A172 (cell line): ENCODE data around the gene BEAN1. TPM values are rescaled to one million over a fixed set of nuclear protein-coding genes. Genes with fewer than 3 reads are reported as not detected.
"Not testable (repeated sequence)": the region's sequence is repeated elsewhere in the genome, so short reads cannot be mapped to it uniquely, and the experiment has no call there.

ENCODE experiments used
- DNase-seq: peaks from one replicate; pipeline ENCODE4 v3.0.0-alpha.2; 2015; ENCODE audit warnings: low spot score
- total RNA-seq: library from RNA; depleted of rRNA; stranded (reverse); fragments of >200 nt; shearing (Covaris generic); gene quantifications from 2 replicates; pipeline ENCODE4 v1.2.3, GENCODE V29; 2014

The BEAN1 gene
- total RNA-seq, 1 experiment from 2014 or later = 0.91 TPM

DNA sequence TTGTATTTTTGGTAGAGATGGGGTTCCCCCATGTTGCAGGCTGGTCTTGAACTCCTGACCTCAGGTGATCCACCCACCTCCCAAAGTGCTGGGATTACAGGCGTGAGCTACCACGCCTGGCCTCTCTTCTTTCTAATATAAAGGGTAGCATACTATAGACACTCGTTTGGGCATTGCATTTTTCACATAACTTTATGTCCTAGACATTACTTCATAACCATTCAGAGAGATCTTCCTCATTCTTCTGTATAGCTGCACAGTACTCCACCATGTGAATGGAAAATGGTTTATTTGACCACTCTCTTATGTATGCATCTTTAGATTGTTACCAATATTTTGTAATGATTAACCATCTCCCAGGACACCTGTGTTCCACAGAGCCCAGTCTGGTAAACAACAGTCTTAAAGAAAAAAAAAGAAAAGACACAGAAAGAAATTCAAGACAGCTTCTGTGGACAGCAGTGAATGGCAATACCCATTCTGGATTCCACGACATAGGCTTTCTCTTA is 80.7 kb downstream of the BEAN1 start:
- DNase-seq = no peak

DNA sequence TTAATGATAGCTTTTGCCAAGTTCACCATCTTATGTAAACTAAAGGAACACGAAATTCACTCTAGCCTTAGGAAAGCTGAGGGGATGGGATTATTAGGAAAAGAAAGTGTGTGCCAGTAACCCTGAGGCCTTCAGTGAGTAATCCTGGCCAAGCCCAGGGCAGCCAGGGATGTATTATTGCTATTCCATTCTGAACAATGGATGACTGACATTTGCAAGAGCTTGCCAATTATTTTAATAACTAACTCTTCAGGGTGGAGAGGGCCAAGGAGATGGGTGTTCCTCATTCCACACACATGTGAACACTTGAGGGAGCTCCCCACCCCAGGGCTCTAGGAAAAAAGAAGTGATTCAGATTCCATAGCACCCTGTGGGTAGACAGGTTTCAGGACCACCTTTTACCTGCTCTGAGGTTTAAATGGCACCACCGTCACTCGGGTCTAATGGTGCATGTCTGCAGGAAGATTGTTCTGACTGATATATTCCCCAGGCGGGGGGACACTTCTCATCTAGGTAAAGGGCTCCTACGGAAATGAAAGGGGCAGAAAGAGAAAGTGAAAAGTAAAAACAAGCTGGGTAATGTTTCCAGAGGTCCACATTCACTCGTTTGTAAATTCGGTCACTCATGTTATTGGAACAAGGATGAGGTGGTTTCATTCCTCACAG is 81.3 kb downstream of the BEAN1 start:
- DNase-seq = no peak

DNA sequence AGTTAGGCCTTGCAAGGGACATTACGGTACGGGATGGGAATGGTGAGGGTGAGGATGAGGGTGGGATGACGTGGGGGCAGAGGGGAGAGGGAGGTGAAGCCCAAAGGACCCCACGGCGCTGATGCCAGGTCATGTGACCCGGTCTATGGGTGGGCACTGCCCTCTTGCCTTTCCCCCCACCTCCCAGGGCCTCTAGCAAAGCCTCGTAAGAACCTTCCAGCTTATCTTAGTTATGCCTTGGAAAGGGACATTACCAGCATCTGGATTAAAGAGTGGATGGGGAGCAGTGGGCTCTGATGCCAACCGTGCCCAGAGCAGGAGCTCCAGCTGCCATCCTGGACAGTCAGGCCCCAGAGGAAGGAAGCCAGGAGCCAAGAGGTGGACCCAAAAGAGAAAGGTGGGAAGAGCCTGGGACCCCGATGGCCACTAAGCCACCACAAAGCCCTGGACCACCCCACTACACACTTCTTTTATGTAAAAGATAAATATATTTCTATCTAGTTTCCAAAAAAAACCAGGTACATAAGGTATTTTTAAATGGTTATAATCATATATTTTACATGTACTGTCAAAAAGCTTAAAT is 81.9 kb downstream of the BEAN1 start:
- DNase-seq = no peak

DNA sequence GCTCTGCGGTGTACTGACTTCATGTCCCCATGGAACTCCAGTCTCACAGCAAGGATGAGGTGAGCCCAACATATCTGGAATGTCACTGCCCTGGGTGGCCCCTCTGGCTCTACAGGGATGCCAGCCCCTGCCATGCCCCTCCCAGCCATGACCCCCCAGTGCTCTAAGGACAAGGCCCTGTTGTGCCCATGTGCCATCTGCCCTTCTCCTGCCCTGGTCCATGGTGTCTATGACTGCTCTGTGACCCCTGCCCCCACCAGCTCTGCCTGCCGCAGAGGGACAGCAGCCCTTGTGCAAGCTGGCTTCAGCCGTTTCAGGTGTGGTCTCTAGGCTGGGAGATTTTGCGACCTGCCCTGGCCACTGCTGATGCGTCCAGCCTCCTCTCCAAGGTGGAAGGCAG is 82.5 kb downstream of the BEAN1 start:
- DNase-seq = no peak

DNA sequence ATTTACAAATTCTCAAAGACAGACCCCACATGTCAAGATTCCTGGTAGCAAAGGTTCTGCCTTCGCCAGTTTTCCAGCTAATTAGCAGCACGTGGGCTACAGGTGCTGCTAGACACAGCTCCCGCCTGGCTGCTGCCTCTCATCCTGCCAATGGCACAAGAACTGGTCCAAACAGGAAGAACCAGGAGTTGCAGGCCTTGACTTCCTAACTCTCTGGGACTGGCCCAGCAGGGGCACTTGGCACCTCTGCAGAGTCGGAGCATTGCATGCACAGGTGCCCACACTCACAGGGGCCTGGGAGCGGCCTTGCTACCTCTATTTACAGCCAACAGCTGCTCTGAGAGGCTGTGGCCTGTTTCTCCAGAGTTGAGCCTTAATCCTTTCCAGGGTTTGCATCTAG is 83.2 kb downstream of the BEAN1 start:
- DNase-seq = no peak

DNA sequence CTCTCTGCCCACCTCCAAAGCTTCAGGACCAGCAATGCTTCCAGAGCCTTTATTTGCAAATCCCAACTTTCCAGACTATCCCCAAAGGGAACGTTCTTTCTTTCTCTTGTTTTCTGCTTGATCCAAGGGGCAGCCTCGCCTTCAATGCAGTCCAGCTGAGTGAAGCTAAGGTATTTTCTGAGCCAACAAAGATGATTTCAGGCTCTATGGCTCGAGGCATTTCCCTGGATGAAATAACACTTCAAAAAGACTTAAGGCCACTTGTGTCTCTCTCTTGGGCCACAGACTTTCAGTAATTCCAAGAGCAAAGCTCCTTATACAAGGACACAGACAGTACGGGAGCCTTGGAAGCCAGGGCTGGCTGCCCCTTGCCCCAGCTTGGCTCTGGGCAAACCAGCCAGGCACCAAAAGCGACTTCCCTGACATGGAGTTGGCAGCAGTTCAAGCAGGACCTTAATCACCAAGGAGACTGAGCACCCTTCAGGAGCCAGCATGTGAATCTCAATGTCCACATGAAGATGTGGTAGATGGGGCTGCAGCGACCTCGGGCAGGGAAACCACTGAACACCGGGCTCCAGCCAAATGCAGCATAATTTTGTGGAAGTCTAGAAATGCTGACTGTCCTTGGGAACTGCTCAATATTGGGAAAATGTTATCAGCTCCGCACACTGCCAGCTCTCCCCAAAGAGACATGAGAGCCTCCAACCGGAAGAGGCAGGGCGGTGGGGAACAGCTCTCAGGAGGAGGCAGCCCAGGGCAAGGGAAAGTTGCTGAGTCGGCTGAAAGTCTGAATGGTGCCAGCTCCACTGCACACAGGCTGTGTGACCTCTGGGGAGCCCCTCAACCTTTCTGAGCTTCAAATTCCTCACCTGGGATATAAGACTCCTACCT is 83.9 kb downstream of the BEAN1 start:
- DNase-seq = no peak

DNA sequence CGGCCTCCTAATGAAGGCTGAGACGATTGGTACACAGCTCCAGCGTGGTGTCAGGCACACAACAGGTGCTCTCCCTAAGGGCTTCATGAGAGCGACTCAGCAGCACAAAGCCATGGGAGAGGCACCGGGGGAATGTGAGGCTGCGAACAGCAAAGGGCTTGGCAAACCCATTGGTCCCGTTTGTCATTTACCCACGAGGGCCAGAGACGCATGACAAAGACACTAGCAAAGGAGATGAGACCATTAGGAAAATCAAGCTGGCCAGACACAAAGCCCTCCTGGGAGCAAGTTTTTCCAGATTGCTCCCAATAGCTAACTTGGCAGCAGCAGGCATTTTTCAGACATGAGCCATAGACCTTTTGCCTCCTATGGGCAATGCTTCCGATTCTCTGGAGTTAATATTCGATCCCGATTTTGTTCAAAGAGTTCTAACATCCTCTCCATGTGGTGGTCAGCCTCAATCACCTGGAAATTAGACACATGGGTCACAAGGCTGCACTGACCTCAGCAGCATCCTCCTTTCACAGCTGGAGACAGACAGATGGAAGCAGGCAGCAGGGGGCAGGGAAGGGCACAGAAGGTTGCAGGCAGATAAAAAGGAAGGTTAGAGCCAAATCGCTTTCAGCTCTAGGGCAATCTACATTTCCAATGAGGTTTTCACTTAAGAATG is 84.6 kb downstream of the BEAN1 start:
- peak; percentile 83 for DNase-seq

DNA sequence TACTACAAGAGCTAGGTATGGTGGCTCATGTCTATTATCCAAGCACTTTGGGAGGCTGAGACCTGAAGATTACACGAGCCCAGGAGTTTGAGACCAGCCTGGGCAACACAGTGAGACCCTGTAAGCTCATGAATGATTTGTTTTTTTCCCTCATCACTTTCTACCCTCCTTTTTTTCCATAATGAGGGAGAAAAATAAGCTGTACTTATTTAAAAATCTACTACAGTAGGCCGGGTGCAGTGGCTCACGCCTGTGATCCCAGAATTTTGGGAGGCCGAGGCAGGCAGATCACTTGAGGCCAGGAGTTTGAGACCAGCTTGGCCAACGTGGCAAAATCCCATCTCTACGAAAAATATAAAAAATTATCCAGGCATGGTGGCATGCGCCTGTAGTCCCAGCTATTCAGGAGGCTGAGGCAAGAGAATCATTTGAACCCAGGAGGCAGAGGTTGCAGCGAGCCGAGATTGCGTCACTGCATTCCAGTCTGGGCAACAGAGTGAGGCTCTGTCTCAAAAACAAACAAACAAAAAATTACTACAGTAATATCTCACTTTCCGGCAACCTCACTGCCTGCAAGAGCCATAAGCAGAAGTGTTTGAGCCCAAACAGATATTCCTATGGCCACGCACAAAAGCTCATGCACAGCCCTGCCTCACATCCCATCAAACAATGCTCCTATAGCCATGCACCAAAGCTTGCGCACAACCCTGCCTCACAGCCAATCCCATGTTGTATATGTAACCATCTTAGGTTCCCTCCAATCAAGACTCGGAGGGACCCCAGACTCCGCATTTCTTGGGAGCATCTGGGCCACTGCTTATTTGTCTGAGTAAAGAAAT is 85.4 kb downstream of the BEAN1 start:
- DNase-seq = peak; percentile 50

DNA sequence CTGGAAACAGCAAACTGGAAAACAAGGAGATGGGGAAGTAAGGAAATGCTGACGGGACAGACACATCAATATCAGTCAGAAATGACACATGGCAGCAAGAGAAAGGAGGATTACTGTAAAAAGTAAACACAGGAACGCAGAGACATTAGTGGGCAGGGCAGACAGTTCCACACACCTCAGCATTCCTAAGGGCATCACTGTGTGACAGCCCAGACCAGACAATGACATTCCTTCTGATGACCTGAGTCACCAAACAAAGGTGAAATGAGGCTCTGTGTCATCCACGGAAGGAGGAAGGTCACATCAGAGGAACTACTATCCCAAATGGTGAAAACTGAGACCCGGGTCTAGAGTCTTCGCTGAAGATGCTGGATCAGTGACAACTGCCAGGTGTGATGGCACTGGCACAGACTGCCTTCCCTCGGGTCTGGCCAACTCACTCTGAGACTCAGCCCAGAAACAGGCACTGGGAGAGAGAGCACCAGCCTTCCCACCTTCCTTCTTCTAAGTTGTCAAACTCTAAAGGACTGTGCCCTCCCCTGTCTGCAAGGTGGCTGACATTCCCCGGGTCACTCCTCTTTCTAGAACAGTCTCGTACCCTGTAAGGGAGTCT is 86.1 kb downstream of the BEAN1 start:
- no peak for DNase-seq

DNA sequence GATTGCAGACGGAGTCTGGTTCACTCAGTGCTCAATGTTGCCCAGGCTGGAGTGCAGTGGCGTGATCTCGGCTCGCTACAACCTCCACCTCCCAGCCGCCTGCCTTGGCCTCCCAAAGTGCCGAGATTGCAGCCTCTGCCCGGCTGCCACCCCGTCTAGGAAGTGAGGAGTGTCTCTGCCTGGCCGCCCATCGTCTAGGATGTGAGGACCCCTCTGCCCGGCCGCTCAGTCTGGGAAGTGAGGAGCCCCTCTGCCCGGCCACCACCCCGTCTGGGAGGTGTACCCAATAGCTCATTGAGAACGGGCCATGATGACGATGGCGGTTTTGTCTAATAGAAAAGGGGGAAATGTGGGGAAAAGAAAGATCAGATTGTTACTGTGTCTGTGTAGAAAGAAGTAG is 87.3 kb downstream of the BEAN1 start:
- not testable (repeated sequence) for DNase-seq

DNA sequence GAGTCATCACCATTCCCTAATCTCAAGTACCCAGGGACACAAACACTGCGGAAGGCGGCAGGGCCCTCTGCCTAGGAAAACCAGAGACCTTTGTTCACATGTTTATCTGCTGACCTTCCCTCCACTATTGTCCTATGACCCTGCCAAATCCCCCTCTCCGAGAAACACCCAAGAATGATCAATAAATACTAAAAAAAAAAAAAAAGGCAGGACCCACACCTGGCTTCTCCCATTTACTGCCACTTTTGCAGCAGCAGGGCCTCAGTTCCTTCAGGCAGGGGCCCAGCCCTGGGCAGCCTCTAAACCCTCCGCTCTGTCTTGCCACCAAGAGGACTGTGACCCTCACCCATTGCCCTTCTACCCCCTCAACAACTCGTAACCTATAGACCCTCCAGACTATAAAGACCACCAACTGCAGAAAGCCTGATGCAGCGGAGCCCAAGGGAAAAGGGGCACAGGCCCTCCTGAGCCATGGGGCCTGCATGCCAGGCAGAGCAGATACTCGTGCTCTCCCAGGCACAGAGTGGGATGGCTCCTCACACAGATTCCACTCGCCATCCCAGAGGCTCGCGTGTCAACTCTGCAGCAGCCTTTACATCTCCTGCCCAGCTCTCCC is 88.0 kb downstream of the BEAN1 start:
- not testable (repeated sequence) for DNase-seq

DNA sequence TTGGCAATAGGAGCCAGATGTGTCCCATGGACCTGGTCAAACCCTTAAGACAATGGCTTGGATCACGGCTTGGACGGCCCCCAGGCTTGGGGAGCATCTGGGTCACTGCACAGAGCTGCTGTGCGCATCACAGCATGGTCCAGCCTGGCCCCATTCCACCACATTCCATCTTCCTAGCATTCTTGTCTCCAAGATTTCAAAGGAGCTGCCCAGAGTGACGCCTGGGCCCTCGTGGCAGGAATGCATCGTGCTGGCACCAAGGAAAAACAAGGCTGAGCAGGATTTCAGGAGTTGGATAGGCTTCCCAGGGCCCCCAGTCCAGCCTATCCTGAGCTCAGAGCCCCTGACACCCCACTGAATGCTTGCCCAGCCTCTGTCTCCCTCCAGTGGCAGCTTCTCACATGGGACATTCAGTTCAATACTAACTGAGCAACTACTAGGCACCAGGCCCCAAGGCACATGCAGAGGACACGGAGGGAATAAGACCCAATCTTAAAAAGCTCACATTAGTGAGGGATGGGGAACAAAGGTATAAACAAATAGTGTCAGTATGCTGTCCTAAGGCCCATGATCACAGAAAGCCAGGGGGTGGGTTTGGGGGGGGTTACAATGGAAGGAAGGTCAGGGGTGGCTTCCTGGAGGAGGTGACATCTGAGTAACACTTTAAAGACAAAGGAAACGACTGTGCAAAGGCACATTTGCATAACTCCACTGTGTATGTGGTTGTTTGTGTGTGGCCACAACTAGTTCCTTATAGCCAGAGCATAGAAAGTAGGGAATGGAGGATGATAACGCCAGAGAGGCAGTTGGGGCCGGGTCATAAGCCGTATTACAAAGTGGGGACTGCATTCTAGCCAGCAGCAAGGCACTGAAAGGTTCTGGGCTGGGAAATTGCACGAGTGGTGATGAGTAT is 88.8 kb downstream of the BEAN1 start:
- DNase-seq = peak; percentile 85

DNA sequence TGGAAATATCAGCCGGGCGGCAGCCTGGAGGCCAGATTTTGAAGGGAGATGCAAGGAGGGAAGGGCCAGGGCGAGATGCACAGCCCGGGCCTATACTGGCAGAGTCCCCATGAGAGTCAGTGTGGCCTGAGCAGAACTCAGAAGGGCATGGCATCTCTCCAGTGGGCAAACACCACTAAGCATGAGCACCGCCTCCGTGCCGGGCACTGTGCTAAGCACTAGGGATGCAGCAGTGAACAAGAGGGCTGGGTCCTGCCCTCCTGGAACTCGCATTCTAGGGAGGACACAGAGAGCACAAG is 89.4 kb downstream of the BEAN1 start:
- DNase-seq = no peak

DNA sequence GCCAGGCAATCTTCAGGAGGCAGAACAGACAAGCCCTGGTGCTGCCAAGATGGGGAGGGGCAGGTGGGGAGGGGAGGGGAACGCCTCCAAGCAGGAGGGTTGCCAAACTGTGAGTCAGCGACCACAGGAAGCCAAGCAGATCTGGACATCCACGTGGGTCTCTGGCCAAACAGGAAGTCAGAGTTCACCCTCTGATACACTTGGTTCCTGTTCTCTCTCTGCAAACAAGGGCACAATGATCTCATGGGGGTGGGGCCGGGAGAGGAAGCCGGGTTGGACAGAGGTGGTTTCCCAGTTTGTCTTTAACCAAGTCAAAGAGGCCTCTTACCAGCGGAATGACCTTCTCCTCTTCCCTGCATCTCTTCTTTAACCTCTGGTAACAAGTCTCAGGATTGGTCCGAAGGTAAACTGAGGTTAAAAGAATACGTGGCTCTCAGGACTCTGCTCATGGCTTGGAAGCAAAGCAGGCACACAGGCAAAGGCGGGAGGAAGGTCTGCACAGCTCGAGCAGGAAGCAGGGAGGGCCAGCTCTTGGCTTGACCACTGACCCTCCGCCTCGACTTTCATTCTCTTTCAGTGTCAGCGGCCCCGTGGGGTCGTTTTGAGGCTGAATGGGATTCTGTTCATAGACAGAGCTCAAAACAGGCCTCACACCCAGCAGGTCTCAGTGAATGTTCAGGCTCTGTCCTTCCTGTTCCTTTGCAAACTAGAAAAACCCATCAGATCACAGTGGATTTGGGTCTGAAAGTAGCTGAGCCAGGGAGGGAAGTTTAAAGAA is 89.9 kb downstream of the BEAN1 start:
- peak; percentile 100 for DNase-seq

DNA sequence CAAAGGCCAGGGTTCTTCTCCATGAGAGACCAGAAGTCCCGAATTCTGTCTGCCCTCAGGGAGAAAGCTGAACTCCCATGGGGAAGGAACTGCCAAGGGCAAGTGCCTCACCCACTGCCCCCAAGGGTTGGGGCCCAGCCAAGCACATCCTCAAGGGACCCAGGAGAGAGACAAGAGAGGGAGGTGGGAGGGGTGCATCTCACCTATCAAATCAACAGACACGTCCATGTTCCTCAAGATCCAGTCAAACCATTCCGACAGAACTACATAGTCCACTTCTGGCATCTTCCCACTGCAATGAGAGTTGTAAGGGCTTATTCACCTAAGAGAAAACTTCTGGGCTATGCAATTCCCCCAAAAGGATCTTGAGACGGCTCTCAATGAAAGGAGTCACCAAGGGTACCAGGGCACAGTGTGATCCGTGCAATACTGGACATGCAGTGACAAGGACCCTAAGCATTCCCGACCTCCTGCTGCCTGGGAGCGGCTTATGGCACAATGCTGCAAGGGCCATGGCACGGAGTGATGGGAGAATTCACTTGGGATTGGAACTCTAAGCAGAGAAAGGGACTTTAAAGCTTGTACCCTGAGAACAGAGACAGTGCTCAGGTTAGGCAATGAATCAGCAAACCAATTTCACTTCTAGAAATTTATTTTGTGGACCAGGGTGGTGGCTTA is 90.6 kb downstream of the BEAN1 start:
- no peak for DNase-seq

DNA sequence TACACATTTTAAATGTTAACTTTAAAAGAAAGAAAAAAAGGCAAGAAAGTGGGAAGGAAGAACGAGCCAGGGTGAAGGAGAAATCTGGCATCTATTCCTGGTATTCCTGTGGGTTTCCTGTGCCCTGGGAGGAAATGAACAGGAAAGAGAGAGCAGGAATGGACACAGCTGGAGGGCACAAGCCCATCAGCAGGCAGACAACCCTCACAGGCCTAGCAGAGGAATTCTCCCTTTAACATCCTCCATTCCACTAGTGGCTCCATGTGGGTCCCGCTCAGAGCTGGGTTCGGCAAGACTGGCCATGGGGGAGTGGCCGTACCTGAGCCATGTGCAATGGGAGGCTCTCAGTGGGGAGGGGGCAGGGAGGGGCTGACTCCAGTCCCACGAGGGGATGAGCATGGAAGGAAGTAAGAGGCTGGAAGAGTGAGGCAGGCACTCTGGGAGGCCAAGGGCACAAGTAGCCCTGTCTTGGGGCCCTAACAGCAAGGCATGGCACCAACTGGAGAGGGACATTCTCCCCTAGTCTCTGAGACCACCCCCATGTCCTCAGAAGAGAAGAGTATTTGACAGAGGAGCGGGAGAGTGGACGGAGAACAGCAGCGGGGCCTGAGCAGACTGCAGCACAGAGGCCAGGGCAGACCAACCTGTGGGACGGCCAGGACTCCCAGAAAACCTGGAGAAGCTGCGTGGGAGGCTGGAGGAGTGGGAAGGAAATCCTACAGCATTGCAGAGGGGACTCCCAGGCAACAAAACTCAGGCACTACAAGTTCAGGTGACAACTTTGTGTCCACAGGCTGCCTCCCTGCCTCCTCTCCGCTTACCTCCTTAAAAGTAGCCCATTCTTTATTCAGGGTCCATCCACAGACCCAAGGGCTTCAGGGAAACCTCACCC is 92.6 kb downstream of the BEAN1 start:
- DNase-seq = no peak
